DMS53 treated with DMSO at 0.1 percent for 48 hours (cell line): ENCODE data around the gene LHFPL2.

Experiments used
- DNase-seq: peaks from one replicate; lab custom pipeline; 2025; ENCODE audit not compliant: unreplicated experiment; lab: John Stamatoyannopoulos, UW

LHFPL2 gene

DNA sequence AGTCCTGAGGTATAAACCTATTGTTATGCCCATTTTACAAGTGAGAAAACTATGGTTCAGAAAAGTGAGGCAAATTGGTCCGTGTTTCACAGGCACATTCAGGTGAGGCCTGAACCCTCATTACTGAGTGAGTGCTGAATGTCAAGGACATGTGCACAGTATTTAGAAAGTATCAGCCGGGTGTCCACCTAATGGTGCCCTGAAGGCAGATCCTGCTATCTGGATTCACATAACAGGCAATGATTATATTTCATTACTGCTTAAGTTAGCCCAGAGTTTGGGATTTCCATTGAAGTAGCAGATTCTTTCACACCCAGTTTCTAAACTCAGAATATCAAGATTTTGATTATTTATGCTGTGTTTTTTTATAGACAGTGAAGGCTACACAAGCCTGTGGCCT lies 142.7 kb downstream of the LHFPL2 start:
- no peak for DNase-seq

DNA sequence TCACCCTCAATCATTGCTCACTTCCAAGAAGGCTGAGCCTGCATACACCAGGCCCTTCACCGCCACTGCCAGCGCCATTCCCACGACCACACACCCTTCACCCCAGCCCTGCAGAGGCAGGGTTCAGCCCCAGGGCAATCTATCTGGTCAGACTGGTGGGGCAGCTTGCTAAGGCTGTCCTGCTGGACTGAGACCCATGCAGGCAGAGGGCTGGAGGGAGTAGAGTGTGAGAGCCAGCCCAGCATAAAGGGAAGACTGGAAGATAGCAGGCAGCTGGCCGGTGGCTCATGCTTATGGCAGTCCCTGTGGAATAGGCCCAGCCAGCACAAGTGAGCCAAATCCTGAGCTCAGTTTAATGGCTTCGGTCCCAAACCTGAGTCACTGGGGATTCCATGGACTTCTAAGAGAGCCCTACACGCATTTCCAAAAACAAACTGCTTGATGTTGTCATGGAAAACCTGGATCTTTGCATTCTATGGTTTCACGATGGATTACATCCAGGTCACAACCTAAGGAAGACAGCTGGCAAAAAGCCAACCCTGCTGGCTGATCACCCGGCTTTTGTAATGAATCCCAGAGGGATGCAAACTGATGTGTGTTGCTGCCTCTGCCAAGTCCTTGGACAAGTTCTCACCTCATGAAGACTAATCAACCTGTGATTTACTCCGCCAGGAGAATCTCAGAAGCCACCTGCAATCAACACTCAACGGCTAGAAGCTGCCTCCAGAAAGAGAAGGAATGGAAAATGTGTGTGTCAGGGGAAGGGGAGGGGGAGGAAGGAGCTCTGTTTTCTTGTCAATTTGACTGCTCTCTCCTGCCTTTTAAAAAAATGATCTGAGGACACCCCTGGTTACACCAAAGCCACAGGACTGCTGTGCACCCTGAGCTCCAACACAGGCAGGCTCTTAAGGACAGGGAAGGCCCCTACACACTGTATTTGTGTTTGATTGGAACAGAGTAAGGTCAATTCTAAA lies 143.6 kb downstream of the LHFPL2 start:
- DNase-seq = peak; percentile 25

DNA sequence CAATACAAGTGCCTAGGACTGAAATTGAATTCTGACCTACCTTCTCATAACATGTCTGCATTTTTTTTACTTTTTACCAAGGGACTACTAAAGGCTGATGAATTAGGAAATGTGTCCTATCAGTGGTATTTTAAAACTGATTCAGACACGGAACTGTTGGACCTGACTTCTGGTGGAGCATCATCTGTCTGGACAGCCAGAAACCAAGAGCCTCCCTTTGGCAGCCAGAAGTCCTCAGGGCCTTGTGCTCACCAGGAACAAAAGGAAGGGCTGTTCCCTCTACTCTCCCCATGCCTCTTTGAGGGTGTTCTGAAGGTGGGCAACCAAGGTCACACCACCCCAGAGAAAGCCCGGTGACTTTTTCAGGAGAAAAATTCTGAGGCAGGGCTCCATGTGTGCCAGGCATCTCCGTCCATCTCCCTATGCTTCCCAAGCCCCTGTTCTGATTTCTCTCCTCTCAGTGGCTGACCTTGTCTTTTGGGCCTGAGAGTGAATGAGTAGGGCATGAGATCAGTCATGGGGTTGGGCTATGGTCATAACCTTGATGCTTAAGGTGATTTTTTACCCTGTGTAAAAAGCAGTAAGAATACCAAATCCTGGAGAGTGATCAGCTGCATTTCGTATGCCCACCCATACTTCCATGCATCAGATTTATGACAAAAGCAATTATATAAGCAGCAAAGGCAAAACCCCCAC lies 144.5 kb downstream of the LHFPL2 start:
- DNase-seq = no peak

DNA sequence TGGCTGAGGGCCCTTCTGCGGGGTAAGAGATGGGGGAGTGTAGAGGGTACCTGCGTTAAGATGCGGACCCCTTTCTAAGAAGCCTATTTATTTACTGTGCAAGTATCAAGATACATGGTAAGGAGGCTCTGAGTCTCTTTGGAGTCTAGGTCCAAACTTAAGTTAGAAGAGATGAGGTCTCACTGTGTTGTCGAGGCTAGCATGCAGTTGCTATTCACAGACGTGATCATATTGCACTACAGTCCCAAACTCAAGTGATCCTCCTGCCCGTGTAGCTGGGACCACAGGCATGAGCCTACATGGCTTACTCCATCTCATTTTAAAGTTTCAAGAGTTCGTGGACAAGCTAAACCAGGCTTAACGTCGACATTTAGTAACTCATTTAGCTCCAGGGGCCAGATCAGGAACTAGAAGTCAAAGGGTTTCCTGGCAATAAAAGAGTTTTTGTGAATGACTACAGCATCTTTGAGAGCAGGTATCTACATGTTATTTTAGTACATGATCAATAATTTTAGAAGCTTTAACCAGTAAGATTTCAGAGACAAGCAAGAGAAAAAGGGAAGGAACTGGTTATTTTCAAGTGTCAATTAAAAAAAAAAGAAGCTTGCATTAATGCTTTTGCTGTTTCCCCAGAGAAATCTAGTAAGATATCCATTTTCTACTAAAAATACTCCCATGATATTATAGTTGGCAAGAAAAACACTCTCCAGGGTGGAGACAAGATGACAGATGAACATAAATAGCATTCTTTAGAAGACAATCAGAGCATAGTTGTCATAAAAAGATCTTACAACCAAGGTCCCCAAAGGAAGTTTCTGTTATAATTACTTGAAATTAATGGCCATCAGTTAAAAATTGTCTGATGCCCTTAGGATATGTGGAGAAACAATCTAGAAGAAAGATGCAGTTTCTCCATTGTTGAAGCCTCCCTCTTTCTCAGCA lies 146.9 kb downstream of the LHFPL2 start:
- no peak for DNase-seq

DNA sequence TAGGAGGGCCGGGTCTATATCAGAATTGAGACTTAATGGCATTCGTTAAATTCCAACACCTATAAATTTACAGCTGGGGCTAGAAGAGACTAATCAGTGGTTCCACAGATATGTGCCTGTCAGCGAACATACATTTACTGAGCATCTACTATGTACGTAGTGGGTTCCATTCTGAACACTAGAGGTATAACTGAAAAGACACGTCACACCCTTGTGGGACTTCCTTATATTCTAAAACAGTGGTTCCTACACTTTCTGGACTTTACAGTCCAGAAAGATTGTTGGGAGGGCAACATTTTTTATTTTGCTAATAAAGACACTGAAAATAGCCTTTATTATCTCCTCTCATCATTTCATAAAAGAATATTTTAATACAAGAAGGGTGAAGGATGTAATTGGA lies 147.7 kb downstream of the LHFPL2 start:
- no peak for DNase-seq

DNA sequence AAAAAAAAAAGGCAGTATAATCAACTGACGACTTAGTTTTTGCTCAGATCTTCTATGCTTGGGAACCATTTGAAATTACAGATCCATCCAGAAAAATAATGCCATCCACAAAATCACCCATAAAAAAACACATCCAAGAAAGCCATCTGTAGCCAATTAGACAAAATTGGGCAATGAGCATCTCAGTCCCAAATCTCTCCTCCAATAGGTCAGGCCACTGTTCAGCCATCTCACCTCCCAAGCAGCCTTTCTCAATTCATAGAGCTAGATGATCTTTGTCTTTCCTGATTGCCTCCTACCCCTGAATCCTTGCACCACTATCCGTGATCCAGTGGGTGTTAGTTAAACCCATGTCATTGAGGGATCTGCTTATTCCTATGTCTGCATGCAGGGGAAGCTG lies 148.5 kb downstream of the LHFPL2 start:
- DNase-seq = no peak

DNA sequence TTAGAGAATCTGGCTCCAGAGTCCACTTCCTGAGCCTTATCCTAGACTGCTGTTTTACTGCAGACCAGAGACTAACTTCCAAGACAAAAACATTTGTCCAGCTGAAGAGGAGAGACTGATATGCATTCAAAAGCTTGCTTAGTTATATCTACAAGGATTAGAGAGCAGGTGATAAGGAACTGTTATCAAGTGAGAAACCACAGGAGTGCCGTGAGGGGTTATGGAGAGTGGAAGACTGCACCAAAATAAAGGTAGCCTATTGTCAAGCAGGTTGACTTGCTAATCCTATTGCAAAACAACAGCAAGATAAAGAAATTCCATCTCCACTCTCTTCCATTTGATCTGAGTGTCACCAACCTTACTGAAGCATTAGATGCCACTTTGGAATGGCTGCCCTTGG lies 149.1 kb downstream of the LHFPL2 start:
- DNase-seq = no peak

DNA sequence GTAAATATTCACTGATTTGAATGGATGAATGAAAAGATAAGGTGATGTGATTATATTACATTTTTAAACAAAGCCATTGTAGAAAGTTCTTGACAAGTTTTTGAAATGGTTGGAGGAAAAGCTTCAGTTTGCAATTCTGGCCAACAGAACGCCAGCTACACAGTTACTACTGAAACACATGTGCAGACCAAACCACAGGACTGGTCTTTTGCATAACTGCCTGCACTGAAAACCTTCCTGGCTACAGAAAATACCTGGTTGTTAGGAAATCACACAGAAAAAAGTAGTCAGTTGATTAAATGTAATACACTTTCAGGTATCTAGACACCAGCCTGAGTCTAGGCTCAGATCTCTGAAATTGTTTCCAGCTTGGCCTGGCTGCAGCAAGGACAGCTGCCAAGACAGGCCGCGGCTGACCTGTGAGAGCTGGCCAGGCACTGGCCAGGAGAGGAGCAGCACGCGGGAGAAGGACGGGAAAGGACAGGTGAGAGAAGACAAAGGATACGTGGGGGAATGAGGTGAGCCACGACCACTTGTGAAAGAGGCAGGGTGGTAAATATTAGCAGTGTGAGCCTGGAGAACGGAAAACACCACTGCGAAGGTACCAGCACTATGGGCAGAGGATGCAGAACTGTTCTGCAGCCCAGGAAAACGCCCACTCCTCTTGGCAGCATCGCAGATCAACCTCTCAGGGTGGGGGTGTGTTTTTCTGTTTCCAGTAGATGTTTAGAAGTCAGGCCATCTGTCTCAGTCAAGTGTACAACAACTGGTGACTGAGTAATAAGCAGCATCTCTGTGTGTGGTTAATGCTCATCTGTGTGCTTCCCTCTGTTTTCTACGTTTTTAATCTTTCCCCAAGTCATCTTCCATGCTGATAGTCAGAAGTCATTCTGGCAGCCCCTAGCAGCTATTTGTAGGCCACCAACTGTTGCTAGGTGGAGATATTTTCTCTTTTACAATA lies 150.7 kb downstream of the LHFPL2 start:
- no peak for DNase-seq

DNA sequence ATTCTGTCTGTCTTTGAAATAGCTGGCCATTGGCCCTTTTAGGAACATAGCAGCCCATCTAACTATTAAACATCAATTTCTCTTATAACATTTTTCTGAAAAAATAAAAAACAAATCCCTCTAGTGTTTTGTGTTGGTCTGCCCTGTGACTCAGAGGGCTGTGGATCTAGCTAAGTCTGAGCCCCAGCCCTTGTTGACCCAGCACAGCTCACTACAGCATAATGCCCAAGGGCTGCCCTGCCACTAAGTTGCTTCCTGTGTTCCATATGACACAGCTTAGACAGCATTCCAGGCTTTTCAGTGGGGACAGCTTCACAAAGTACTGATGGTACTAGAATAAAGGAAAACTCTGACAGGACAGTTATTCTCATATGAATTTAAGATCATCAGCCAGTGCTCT lies 152.2 kb downstream of the LHFPL2 start:
- no peak for DNase-seq

DNA sequence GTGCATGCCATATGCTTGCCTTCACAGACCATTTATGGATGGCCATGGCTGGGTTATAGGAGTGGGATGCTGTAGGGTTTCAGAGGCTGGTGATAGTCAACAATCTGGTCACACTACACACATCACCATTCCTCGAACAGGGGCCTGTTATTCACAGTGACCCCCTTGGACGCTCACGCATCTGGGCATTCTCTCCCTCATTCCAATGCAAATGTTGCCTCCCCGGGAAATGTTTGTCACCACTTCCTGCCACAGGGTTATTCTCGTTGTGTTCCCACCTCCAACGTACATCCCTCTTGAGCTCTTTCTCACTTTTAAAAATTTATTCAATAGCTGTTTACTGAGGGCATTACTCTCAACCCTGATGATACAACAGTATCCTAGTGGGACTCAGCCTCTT lies 152.8 kb downstream of the LHFPL2 start:
- DNase-seq = no peak

DNA sequence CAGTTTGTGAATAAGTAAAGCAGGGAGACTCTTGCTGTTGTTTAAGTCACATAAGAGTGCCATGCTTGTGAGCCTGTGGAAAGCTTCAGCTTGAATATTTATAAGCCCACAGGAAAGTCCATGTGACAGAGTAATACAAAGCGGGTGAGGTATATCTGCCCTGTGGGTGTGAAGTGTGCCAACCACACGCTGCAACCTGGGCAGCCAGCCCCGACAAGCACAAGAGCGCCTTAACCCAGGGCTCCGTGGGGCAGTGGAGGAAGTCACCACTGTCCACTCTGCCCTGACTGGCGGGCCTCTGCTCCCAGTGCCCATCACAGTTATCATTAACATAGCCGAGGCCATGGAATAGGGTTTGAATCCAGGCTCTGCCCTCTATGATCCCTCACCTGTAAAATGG lies 155.9 kb downstream of the LHFPL2 start:
- DNase-seq = no peak

DNA sequence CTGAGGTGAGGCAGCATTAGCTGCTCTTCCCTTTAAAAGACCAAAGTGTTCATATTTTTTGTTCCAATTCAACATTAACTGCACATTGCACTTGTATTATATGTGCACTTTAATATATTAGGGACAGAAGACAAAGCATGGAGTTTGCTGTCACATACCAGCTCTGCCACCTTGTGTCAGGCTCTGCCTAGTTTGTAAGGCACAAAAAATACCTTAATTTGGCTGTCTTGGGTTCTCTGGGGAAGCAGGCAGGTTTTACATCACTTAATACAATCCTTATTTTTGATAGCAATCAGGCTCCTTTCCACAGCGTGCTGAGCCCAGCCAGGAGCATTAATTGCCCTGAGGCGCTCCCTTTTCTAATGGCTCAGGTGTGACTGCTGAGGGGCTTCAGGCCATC lies 156.3 kb downstream of the LHFPL2 start:
- no peak for DNase-seq

DNA sequence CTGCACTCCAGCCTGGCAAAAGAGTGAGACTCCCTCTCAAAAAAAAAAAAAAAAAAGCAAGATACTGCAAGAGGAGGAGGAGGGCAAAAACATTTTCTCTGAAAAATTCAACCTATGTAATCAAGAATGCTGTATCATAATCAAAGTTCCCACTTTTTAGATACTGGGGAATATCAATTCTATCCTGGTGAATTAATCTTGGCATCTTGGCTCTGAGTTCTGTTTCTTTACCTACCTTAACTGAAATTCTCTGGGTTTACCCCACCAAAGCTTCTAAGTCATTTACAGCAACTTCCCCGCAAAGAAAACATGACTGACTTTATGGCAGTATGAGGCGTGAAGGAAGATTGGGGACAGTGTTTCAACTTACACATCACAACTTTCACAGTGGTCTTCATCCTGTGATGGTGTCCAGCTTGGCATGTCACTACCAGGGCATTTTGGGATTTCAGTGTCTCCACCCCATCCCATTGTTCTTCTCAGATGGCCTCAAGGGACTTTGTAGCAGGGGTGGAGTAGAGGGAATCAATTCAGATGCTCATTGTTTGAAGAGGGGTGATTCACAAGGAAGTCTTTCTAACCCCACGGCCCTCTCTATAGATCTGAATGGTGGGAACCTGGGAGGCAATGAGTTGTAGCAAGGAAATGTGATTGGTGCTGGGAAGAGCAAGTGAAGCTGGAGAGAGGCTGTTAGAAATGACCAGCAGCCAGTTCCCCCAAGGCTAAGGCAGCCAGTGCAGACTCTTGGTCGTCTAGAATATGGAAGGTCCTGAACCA lies 157.7 kb downstream of the LHFPL2 start:
- no peak for DNase-seq

DNA sequence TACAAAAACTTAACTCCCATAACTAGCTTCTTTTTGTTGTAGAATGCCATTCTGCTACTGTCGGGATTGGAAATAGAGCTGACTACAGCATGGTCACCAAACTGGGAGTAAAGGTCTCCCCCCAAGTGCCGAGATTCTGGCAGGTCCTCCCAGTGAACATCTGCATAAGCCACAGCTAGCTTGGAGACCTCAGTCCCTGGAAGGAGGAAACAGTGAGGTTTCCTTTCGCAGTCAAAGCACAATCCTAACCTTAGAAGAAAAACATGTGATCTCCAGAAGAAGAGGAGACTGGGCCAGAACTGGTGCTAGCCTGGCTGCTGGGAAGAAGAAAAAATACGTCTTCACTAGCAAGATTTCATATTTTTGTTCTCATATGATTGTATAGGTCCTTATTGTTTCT lies 160.7 kb downstream of the LHFPL2 start:
- DNase-seq = no peak

DNA sequence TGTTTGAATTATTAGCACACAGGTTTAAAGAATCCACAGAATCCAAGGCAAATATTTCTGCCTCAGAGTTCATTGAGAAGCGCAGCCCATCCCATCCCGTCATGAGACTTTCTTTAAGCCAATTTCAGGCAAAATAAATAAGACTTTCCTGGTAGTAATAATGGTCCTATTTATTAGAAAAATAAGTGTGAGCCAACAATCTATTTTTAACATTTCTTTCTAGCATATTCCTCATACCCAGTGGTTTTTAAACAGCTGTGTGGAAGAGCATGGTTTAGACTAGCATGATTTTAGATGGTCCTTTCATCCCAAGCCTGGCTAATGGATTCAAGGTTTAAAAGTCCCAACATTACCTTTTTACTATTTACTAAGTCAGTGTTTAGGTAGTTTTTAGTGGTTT lies 162.4 kb downstream of the LHFPL2 start:
- no peak for DNase-seq

DNA sequence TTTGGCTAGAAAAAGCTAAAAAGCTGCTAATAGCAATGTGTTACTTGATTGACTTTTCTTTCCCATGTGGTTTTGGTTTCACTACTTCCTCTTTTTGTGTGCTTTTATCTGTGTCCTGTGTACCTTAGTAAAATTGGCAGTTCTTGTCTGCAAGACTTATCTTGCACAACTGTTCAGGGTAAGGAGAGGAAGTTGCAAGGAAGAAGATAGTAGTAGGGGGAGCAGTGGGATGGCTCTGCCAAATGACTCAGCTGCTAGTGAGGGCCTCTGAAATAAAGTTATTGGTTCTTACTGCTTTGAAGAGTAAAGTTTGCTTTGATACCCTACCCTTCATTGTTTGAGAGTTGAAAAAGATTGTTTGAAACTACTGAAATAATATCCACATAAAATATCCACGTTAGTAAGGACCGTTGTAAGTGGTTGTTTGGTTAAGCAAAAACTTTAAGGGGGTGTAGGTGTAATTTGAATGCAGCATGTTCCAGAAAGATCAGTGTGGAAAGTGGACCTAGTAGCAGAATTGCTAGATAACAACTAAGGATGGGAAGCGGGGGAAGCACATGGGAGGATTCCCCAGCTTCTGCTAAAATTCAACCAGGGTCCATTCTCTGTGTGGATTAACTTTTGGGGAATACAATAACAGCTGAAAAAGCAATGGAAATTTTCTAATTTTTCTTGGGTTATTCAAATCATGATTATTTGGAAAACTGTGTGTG lies 164.6 kb downstream of the LHFPL2 start:
- no peak for DNase-seq

DNA sequence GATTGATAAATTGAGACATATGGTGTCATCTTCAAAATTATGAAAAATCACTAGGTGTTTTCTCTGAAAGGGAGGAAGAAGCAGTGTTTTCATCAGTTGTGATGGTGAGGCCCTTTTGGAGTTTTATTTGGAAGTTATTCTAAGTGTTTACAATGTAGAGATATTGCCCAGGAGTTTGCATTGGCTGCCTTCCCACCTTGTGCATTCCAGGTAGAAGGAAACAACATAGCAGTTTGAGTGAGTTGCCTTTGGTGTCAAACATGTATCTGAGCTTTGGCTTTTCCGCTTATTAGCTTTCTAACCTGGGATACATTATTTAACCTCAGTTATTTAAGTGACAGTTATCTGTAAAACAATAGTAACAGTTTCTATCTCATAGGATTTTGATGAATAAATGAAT lies 165.6 kb downstream of the LHFPL2 start:
- DNase-seq = no peak

DNA sequence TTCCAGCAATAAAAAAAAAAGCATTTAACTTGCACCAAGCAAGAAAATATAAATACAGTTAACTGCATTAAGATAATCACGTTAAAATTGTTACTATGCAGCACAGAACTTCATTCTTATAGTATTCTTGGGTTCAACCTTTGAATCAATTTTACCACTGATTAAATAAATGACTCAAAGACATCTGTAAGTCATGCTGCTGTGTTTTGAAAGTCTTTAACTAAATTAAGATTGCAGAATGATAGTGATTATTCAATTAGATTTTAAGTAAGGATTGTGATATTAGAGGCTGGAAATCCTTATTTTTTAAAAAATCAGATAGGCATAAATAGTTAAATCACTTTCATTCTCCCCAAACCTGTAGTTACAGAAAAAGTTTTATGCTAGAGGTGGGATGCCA lies 171.8 kb downstream of the LHFPL2 start:
- no peak for DNase-seq

DNA sequence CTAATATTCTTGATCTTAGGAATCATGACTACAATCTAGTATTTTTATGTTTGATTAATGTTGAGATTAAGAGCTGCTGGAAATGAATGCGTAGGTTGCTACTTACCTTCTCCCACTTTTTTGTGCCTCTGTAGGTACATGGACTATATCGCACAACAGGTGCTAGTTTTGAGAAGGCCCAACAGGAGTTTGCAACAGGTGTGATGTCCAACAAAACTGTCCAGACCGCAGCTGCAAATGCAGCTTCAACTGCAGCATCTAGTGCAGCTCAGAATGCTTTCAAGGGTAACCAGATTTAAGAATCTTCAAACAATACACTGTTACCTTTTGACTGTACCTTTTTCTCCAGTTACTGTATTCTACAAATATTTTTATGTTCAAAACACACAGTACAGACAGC lies 173.2 kb downstream of the LHFPL2 start:
- DNase-seq = no peak
